Bronchial epithelial cell (primary cell): Measurements from ENCODE around the gene FASTK. TPM values are rescaled to one million over a fixed set of nuclear protein-coding genes. Genes with fewer than 3 reads are reported as not detected.
"Not testable (repeated sequence)": the region's sequence is repeated elsewhere in the genome, so short reads cannot be mapped to it uniquely, and the experiment has no call there.

Experiments used
- DNase-seq: peaks from one replicate; pipeline ENCODE4 v3.0.0-alpha.2; 2010; ENCODE audit warnings: low read depth
- FAIRE-seq: peaks from 2 replicates; lab custom pipeline; 2011; peaks lifted over from hg19 to GRCh38; lab: Jason Lieb, UNC
- H3K27me3 ChIP-seq: 2 replicates; pipeline ENCODE4 v1.5.1; 2011; ENCODE audit warnings: low read length; ENCODE audit not compliant: control insufficient read depth, insufficient read depth
- H3K36me3 ChIP-seq: 2 replicates; pipeline ENCODE4 v1.5.1; 2011; ENCODE audit warnings: low read length; ENCODE audit not compliant: control insufficient read depth, insufficient read depth
- H3K4me3 ChIP-seq: 2 replicates; pipeline ENCODE4 v1.5.1; 2011; ENCODE audit warnings: mild to moderate bottlenecking, low read depth, low read length, control low read depth
- total RNA-seq: library from RNA; depleted of rRNA; stranded (reverse); fragments of >200 nt; gene quantifications from 2 replicates; pipeline ENCODE4 v1.2.1, GENCODE V29; 2014
- TF ChIP-seq, protein P1 (sequence below): IDR thresholded peaks from 2 replicates; pipeline ENCODE4 v1.5.1; 2011; ENCODE audit warnings: mild to moderate bottlenecking, moderate library complexity, low read length, control low read depth, inconsistent platforms; ENCODE audit not compliant: insufficient read depth, severe bottlenecking

Gene FASTK
- total RNA-seq, 1 donor from 2014 or later, result 51.6 TPM

DNA sequence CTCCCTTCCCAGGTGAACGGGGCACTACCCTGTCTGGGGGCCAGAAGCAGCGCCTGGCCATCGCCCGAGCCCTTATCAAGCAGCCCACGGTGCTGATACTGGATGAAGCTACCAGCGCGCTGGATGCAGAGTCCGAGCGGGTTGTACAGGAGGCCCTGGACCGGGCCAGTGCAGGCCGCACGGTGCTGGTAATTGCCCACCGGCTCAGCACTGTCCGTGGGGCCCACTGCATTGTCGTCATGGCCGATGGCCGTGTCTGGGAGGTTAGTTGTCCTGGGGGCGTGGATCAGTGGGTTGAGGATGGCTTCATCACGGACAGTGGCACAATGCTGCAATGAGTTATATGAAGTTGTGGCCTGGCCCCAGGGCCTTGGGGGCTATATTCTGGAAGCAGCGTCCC lies 36.6 kb downstream of the FASTK start:
- TF ChIP-seq, protein P1, sequence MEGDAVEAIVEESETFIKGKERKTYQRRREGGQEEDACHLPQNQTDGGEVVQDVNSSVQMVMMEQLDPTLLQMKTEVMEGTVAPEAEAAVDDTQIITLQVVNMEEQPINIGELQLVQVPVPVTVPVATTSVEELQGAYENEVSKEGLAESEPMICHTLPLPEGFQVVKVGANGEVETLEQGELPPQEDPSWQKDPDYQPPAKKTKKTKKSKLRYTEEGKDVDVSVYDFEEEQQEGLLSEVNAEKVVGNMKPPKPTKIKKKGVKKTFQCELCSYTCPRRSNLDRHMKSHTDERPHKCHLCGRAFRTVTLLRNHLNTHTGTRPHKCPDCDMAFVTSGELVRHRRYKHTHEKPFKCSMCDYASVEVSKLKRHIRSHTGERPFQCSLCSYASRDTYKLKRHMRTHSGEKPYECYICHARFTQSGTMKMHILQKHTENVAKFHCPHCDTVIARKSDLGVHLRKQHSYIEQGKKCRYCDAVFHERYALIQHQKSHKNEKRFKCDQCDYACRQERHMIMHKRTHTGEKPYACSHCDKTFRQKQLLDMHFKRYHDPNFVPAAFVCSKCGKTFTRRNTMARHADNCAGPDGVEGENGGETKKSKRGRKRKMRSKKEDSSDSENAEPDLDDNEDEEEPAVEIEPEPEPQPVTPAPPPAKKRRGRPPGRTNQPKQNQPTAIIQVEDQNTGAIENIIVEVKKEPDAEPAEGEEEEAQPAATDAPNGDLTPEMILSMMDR, result no peak
- H3K36me3 ChIP-seq, result peaks cover 7% of the 10 kb centered on the region
- no peak for FAIRE-seq

DNA sequence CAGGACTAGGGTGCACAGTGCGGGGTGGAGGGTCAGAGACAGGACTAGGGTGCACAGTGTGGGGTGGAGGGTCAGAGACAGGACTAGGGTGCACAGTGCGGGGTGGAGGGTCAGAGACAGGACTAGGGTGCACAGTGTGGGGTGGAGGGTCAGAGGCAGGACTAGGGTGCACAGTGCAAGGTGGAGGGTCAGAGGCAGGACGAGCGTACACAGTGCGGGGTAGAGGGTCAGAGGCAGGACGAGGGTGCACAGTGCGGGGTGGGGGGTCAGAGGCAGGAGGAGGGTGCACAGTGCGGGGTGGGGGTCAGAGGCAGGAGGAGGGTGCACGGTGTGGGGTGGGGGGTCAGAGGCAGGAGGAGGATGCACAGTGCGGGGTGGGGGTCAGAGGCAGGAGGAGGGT lies 37.2 kb downstream of the FASTK start:
- not testable (repeated sequence) for H3K36me3 ChIP-seq, DNase-seq, FAIRE-seq, H3K4me3 ChIP-seq, H3K27me3 ChIP-seq

More for the DNA sequence above, 36.6 kb downstream of the FASTK start:
- no peaks in the 10 kb centered on the region for H3K27me3 ChIP-seq
- no peak for DNase-seq
- no peak overlapping the region for H3K4me3 ChIP-seq

DNA sequence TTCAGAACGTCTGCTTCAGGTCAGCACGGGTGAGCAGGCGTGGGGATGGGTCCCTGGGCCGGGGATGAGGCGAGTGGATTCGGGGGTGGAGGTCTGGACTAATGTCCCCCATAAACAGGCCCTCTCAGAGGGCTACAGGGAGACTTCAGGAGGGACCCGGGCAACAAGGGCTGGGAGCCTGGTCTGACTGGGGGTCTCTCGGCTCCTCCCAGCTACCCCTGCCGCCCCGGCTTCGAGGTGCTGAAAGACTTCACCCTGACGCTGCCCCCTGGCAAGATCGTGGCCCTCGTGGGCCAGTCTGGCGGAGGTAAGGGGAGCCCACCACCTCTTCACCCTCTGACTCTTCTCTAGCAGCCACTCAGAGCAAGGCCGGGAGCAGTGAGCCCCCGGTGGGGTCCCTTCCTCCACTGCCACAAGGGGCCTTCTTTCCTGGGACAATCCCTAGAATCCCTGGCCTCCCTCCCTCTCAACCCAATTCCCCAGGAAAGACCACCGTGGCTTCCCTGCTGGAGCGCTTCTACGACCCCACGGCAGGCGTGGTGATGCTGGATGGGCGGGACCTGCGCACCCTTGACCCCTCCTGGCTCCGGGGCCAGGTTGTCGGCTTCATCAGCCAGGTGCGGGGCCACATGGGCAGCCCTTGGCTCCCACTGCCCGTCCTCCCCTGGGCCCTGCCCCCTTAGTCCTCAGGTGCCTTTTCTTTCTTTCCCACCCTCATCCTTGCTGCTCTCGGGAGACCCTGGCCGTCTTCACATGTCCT lies 39.8 kb downstream of the FASTK start:
- DNase-seq, result no peak
- Histone ChIP-seq H3K4me3 (no peak overlapping the region), H3K27me3 (no peaks in the 10 kb centered on the region), H3K36me3 (peaks cover 13% of the 10 kb centered on the region)
- no peak for FAIRE-seq
- TF ChIP-seq, protein P1, result no peak

DNA sequence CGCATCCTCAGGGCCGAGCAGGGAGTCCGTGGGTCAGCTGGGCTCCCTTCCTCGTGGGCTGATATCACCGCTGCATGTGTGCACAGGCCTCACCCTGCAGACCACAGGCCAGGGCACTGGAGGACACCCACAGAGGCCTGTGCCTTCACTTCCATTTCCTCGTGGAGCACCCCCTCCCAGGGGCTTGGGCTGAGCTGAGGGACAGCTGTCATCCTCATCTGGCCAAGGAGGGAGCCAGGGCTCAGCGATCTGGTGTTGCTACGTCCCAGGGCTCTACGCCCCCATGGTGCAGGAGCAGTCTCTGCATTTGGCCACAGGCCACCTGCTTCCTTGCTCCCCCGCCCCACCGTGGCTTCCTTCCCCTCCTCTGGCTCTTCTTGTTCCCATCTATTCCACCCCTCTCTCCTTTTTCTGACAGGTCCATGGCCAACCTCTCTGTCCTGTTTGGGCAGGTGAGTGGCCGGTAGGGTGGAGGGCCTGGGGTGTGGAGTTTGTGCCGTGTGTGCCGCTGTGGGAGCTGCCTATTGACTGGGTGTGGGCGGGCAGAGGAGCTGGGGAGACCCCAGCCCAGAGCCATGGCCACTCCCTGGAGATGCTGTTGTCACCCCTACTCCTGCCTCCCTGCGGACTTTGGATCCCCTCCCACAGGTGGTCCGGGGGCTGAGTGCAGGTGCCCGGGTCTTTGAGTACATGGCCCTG lies 40.6 kb downstream of the FASTK start:
- TF ChIP-seq, protein P1, result no peak
- no peak for DNase-seq
- H3K4me3 ChIP-seq, result no peak overlapping the region
- no peak for FAIRE-seq
- no peaks in the 10 kb centered on the region for H3K27me3 ChIP-seq
- peaks cover 17% of the 10 kb centered on the region for H3K36me3 ChIP-seq

DNA sequence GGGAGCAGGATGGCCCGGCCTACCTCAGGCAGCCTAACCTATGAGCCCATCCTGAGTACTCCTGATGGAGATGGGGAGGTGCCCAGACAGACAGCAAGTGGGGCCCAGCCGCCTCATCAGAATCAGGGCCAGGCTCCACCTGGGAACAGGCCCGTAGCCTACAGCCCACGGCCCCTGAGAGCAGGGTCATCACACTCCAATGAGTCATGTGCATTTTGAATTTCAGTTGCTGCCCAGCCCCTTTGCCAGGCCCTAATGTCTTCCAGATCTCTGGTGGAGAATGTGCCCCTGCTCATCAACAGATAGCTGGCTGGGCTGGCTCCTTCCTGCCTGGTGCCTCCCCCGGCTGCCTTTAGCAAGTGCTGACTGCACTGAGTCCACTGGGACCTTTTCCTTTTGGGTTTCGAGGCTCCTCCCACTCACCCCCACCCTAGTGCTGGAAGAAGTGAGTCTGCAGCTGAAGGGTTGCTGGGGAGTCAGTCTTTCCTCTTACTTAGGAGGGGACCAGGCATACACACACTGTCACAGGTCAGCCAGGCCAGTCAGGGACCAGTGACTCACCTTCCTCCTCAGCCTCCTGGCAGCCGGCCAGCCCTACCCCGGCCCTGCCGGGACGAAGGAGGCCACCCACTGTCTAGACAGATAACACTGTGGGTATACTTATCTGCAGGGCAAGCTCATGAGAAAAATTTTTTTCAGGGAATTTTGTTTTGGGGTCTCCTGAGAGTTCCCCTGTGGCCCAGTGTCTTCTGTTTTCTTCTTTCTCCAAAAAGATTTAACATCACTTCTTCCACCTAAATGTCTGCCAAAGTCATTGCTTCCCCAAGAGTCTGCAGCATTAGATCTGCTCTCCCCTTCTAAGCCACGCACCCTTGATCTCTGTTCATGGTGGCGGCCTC lies 41.4 kb downstream of the FASTK start:
- no peaks in the 10 kb centered on the region for H3K27me3 ChIP-seq
- H3K36me3 ChIP-seq, result peaks cover 19% of the 10 kb centered on the region
- peak; percentile 87 for DNase-seq
- H3K4me3 ChIP-seq, result no peak overlapping the region
- TF ChIP-seq, protein P1, result no peak
- FAIRE-seq, result no peak
